PFSK-1 (cell line): ENCODE results near the gene TM9SF2.

Experiments
- FOXP2 ChIP-seq: optimal IDR thresholded peaks from 2 replicates; pipeline ENCODE3; 2011; ENCODE audit warnings: borderline replicate concordance, control low read depth, inconsistent platforms; ENCODE audit not compliant: insufficient read depth; ENCODE audit errors: extremely low read length, extremely low read depth
- POLR2AphosphoS5 ChIP-seq: IDR thresholded peaks from 2 replicates; pipeline ENCODE4 v1.6.1; 2012; ENCODE audit warnings: low read depth, mild to moderate bottlenecking, control low read depth, low read length, moderate library complexity
- SIN3A ChIP-seq: IDR thresholded peaks from 2 replicates; pipeline ENCODE4 v1.6.1; 2012; ENCODE audit warnings: mild to moderate bottlenecking, low read length, moderate library complexity, borderline replicate concordance; ENCODE audit not compliant: insufficient read depth
- TAF1 ChIP-seq: IDR thresholded peaks from 2 replicates; pipeline ENCODE4 v1.6.1; 2012; ENCODE audit warnings: low read length, control low read depth, borderline replicate concordance; ENCODE audit not compliant: insufficient read depth
- TF ChIP-seq, protein P1 (sequence below), 2 experiments: IDR thresholded peaks; 2 replicates each; pipeline versions ENCODE4 v1.6.1 to v1.8.0; 2011 to 2012; ENCODE audit warnings: low read depth in 2 of 2, low read length in 2 of 2, control low read depth in 1 of 2, inconsistent platforms in 1 of 2, mild to moderate bottlenecking in 1 of 2, moderate library complexity in 1 of 2; ENCODE audit not compliant: insufficient read depth in 1 of 2

TM9SF2 gene

DNA sequence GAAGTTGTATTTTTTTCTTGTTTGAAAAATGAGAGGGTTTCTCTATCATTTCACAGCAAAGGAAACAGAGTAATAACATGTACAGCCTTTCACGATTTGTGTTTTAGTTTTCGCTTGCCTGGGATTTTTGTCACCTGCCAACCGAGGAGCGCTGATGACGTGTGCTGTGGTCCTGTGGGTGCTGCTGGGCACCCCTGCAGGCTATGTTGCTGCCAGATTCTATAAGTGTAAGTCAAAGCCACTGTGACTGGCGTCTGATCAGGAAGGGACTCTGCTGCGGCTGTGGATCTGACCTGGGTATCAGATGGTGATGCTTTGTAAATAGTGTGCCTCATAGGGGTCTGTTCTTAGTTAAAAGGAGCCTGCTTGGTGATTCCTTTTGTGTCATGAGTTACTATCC, 45.6 kb downstream of the TM9SF2 start:
- TF ChIP-seq TAF1 (no peak), SIN3A (no peak), FOXP2 (no peak), POLR2AphosphoS5 (no peak)
- TF ChIP-seq, protein P1, sequence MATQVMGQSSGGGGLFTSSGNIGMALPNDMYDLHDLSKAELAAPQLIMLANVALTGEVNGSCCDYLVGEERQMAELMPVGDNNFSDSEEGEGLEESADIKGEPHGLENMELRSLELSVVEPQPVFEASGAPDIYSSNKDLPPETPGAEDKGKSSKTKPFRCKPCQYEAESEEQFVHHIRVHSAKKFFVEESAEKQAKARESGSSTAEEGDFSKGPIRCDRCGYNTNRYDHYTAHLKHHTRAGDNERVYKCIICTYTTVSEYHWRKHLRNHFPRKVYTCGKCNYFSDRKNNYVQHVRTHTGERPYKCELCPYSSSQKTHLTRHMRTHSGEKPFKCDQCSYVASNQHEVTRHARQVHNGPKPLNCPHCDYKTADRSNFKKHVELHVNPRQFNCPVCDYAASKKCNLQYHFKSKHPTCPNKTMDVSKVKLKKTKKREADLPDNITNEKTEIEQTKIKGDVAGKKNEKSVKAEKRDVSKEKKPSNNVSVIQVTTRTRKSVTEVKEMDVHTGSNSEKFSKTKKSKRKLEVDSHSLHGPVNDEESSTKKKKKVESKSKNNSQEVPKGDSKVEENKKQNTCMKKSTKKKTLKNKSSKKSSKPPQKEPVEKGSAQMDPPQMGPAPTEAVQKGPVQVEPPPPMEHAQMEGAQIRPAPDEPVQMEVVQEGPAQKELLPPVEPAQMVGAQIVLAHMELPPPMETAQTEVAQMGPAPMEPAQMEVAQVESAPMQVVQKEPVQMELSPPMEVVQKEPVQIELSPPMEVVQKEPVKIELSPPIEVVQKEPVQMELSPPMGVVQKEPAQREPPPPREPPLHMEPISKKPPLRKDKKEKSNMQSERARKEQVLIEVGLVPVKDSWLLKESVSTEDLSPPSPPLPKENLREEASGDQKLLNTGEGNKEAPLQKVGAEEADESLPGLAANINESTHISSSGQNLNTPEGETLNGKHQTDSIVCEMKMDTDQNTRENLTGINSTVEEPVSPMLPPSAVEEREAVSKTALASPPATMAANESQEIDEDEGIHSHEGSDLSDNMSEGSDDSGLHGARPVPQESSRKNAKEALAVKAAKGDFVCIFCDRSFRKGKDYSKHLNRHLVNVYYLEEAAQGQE (IDR thresholded peaks at IDR 0.05; ENCODE audit: insufficient read depth in 1 of 2, low read depth in 2 of 2, low read length in 2 of 2) = no peak

GRCh38 chr13:99548448-99548847, 47.2 kb downstream of the TM9SF2 start:
- TF ChIP-seq FOXP2 (no peak), TAF1 (no peak), POLR2AphosphoS5 (no peak), SIN3A (no peak)
- TF ChIP-seq, protein P1 (IDR thresholded peaks at IDR 0.05; ENCODE audit: insufficient read depth in 1 of 2, low read depth in 2 of 2, low read length in 2 of 2) = no peak

- TF ChIP-seq FOXP2 (no peak), SIN3A (no peak), POLR2AphosphoS5 (no peak), TAF1 (no peak)
- TF ChIP-seq, protein P1 (IDR thresholded peaks at IDR 0.05; ENCODE audit: insufficient read depth in 1 of 2, low read depth in 2 of 2, low read length in 2 of 2) = no peak
Measured at GRCh38 chr13:99553033-99553432, 51.8 kb downstream of the TM9SF2 start.

DNA sequence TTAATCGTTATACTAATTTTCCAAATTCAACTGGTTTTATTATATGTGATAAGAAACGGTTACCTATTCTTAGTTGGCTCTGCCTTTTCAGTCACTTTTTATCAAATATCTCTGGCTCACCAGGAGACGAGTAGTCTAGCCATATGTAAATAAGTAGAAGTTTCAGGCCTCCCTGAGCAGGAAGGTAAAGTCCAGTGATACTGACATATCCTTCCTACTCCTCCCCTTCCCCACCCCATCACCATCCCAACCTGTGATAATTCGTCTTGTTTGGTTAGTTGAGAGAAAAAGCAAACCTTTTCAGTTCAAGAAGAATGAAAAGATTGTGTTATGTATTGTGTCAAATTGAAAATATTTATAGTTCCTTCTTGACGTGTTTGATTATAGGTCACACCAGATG, 53.9 kb downstream of the TM9SF2 start:
- no peak for TF ChIP-seq SIN3A
- TF ChIP-seq FOXP2 = no peak
- TF ChIP-seq, protein P1 (IDR thresholded peaks at IDR 0.05; ENCODE audit: insufficient read depth in 1 of 2, low read depth in 2 of 2, low read length in 2 of 2) = no peak
- no peak for TF ChIP-seq TAF1
- no peak for TF ChIP-seq POLR2AphosphoS5

DNA sequence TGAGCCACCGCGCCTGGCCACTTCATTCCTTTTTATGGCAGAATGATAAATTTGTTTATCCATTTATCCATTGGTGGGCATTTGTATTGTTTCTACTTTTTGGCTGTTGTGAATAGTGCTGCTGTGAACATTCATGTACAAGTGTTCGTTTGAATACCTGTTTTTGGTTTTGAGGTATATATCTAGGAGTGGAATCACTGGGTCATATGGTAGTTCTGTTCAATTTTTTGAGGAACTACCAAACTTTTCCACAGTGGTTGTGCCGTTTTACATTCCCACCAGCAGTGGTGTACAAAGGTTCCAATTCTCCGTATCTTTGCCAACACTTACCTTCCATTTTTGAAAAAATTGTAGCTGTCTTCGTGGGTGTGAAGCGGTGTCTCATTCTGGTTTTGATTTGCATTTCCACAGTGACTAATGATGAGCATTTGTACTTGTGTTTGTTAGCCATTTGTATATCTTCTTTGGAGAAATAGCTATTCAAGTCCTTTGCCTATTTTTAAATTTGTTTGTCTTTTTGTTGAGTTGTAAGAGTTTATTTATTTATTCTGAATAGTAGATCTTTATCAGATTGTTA, 55.7 kb downstream of the TM9SF2 start:
- no peak for TF ChIP-seq POLR2AphosphoS5
- no peak for TF ChIP-seq TAF1
